HL-60 (cell line): ENCODE data around the gene HDAC8.

ENCODE experiments used
- DNase-seq, 2 experiments: peaks; one replicate each; pipeline ENCODE4 v3.0.0-alpha.2; 2010 to 2020; ENCODE audit warnings: low read depth in 1 of 2, low spot score in 1 of 2
- H3K27ac ChIP-seq: fragments of 250-450 bp; sonication (Bioruptor Pico); replicated peaks from 2 replicates; pipeline ENCODE4 v1.5.1; 2020; ENCODE audit warnings: mild to moderate bottlenecking, moderate library complexity
- H3K27me3 ChIP-seq: fragments of 250-450 bp; sonication (Bioruptor Pico); 2 replicates; pipeline ENCODE4 v1.5.1; 2021; ENCODE audit warnings: mild to moderate bottlenecking, moderate library complexity; ENCODE audit not compliant: insufficient read depth, poor library complexity, severe bottlenecking
- H3K4me3 ChIP-seq: replicated peaks from 2 replicates; pipeline ENCODE4 v1.5.1; 2011; ENCODE audit warnings: mild to moderate bottlenecking, control low read depth, low read length; ENCODE audit not compliant: insufficient read depth
- CTCF ChIP-seq: IDR thresholded peaks from one replicate; pipeline ENCODE4 v1.5.1; 2011; ENCODE audit warnings: low read length, control low read depth, inconsistent platforms; ENCODE audit not compliant: insufficient read depth
- GABPA ChIP-seq: IDR thresholded peaks from 2 replicates; pipeline ENCODE4 v1.6.1; 2012; ENCODE audit warnings: low read depth
- POLR2AphosphoS5 ChIP-seq: IDR thresholded peaks from 2 replicates; pipeline ENCODE4 v1.6.1; 2012; ENCODE audit warnings: low read depth
- REST ChIP-seq: IDR thresholded peaks from 2 replicates; pipeline ENCODE4 v1.6.1; 2012; ENCODE audit warnings: low read depth; ENCODE audit not compliant: insufficient replicate concordance
- SPI1 ChIP-seq: IDR thresholded peaks from 2 replicates; pipeline ENCODE4 v1.6.1; 2012; ENCODE audit warnings: low read depth, mild to moderate bottlenecking, borderline replicate concordance

The HDAC8 gene

GRCh38 chrX:72297953-72298730, 274.5 kb downstream of the HDAC8 start:
- H3K4me3 ChIP-seq: no peak overlapping the region
- H3K27me3 ChIP-seq: peaks cover 11% of the 10 kb centered on the region
- H3K27ac ChIP-seq: no peak overlapping the region
- peak in 1 of 2 experiments; percentile 36 for DNase-seq
- TF ChIP-seq SPI1 (no peak), GABPA (no peak), POLR2AphosphoS5 (no peak), CTCF (peak; percentile 28), REST (no peak)

DNA sequence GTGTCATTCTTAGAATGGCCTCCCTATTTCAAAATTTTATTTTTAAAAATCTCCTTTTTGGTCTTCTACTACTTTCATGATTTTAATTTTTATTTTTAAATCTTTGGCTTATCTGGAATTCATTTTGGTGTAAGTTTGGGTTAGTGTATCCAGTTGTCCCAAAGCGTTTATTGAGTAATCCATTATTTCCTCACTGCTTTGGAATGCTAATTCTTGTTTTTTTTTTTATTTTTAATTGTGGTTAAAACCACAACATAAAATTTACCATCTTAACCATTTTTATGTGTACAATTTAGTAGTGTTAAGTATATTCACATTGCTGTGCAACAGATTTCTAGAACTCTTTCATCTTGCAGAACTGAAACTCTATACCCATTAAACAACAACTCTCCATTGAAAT, 275.7 kb downstream of the HDAC8 start:
- TF ChIP-seq REST (no peak), CTCF (no peak), SPI1 (no peak), POLR2AphosphoS5 (no peak), GABPA (no peak)
- H3K27ac ChIP-seq: no peak overlapping the region
- H3K4me3 ChIP-seq: no peak overlapping the region
- DNase-seq: no peak
- peaks cover 8% of the 10 kb centered on the region for H3K27me3 ChIP-seq

GRCh38 chrX:72295745-72296144, 276.9 kb downstream of the HDAC8 start:
- H3K27me3 ChIP-seq: peaks cover 4% of the 10 kb centered on the region

More at GRCh38 chrX:72295745-72296144, 276.9 kb downstream of the HDAC8 start:
- Histone ChIP-seq H3K27ac (no peak overlapping the region), H3K4me3 (no peak overlapping the region)
- DNase-seq: no peak
- TF ChIP-seq GABPA (no peak), REST (no peak), SPI1 (no peak), CTCF (no peak), POLR2AphosphoS5 (no peak)
